ENCODE measurements around the gene RNASE1. TPM values are rescaled to one million over a fixed set of nuclear protein-coding genes. Genes with fewer than 3 reads are reported as not detected.

The RNASE1 gene
- total and polyA plus RNA-seq, 2 experiments from 2014 or later, result 0.56 to 1.7 TPM

- Mint-ChIP-seq H3K36me3 (ENCODE audit: low read depth) (no peaks in the 10 kb centered on the region), H3K4me1 (peaks cover 20% of the 10 kb centered on the region), H3K9me3 (no peaks in the 10 kb centered on the region), H3K4me3 (no peak overlapping the region), H3K27ac (no peak overlapping the region), H3K27me3 (ENCODE audit: insufficient read depth, low read depth, poor library complexity) (peaks cover 2% of the 10 kb centered on the region)
- no peak overlapping the region for H3K4me3 ChIP-seq
- peaks cover 16% of the 10 kb centered on the region for H3K4me1 ChIP-seq (ENCODE audit: insufficient read depth)
- TF ChIP-seq EZH2 (IDR thresholded peaks at IDR 0.05; ENCODE audit: low read depth, unreplicated experiment) (no peak), ZNF331 (CRISPR knock-in tag; IDR thresholded peaks at IDR 0.05; ENCODE audit: low read depth) (no peak), NANOG (IDR thresholded peaks at IDR 0.05; ENCODE audit: borderline replicate concordance) (no peak), POLR2AphosphoS5 (IDR thresholded peaks at IDR 0.05; ENCODE audit: low read depth) (no peak), JUNB (IDR thresholded peaks at IDR 0.05; ENCODE audit: unreplicated experiment) (no peak), EZH2phosphoT487 (IDR thresholded peaks at IDR 0.05; ENCODE audit: unreplicated experiment) (no peak), ZNF114 (CRISPR knock-in tag; IDR thresholded peaks at IDR 0.05) (no peak), STAT1 (IDR thresholded peaks at IDR 0.05; ENCODE audit: unreplicated experiment) (no peak), CREB1 (CRISPR knock-in tag; IDR thresholded peaks at IDR 0.05; ENCODE audit: low read depth) (no peak)
- TF ChIP-seq, protein P1, sequence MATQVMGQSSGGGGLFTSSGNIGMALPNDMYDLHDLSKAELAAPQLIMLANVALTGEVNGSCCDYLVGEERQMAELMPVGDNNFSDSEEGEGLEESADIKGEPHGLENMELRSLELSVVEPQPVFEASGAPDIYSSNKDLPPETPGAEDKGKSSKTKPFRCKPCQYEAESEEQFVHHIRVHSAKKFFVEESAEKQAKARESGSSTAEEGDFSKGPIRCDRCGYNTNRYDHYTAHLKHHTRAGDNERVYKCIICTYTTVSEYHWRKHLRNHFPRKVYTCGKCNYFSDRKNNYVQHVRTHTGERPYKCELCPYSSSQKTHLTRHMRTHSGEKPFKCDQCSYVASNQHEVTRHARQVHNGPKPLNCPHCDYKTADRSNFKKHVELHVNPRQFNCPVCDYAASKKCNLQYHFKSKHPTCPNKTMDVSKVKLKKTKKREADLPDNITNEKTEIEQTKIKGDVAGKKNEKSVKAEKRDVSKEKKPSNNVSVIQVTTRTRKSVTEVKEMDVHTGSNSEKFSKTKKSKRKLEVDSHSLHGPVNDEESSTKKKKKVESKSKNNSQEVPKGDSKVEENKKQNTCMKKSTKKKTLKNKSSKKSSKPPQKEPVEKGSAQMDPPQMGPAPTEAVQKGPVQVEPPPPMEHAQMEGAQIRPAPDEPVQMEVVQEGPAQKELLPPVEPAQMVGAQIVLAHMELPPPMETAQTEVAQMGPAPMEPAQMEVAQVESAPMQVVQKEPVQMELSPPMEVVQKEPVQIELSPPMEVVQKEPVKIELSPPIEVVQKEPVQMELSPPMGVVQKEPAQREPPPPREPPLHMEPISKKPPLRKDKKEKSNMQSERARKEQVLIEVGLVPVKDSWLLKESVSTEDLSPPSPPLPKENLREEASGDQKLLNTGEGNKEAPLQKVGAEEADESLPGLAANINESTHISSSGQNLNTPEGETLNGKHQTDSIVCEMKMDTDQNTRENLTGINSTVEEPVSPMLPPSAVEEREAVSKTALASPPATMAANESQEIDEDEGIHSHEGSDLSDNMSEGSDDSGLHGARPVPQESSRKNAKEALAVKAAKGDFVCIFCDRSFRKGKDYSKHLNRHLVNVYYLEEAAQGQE (IDR thresholded peaks at IDR 0.05; ENCODE audit: unreplicated experiment), result no peak
- TF ChIP-seq, protein P2, sequence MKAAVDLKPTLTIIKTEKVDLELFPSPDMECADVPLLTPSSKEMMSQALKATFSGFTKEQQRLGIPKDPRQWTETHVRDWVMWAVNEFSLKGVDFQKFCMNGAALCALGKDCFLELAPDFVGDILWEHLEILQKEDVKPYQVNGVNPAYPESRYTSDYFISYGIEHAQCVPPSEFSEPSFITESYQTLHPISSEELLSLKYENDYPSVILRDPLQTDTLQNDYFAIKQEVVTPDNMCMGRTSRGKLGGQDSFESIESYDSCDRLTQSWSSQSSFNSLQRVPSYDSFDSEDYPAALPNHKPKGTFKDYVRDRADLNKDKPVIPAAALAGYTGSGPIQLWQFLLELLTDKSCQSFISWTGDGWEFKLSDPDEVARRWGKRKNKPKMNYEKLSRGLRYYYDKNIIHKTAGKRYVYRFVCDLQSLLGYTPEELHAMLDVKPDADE (IDR thresholded peaks at IDR 0.05), result no peak
- TF ChIP-seq, protein P3, sequence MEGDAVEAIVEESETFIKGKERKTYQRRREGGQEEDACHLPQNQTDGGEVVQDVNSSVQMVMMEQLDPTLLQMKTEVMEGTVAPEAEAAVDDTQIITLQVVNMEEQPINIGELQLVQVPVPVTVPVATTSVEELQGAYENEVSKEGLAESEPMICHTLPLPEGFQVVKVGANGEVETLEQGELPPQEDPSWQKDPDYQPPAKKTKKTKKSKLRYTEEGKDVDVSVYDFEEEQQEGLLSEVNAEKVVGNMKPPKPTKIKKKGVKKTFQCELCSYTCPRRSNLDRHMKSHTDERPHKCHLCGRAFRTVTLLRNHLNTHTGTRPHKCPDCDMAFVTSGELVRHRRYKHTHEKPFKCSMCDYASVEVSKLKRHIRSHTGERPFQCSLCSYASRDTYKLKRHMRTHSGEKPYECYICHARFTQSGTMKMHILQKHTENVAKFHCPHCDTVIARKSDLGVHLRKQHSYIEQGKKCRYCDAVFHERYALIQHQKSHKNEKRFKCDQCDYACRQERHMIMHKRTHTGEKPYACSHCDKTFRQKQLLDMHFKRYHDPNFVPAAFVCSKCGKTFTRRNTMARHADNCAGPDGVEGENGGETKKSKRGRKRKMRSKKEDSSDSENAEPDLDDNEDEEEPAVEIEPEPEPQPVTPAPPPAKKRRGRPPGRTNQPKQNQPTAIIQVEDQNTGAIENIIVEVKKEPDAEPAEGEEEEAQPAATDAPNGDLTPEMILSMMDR (conservative IDR thresholded peaks at IDR 0.05; ENCODE audit: low read depth in 2 of 2), result no peak
- TF ChIP-seq, protein P4, sequence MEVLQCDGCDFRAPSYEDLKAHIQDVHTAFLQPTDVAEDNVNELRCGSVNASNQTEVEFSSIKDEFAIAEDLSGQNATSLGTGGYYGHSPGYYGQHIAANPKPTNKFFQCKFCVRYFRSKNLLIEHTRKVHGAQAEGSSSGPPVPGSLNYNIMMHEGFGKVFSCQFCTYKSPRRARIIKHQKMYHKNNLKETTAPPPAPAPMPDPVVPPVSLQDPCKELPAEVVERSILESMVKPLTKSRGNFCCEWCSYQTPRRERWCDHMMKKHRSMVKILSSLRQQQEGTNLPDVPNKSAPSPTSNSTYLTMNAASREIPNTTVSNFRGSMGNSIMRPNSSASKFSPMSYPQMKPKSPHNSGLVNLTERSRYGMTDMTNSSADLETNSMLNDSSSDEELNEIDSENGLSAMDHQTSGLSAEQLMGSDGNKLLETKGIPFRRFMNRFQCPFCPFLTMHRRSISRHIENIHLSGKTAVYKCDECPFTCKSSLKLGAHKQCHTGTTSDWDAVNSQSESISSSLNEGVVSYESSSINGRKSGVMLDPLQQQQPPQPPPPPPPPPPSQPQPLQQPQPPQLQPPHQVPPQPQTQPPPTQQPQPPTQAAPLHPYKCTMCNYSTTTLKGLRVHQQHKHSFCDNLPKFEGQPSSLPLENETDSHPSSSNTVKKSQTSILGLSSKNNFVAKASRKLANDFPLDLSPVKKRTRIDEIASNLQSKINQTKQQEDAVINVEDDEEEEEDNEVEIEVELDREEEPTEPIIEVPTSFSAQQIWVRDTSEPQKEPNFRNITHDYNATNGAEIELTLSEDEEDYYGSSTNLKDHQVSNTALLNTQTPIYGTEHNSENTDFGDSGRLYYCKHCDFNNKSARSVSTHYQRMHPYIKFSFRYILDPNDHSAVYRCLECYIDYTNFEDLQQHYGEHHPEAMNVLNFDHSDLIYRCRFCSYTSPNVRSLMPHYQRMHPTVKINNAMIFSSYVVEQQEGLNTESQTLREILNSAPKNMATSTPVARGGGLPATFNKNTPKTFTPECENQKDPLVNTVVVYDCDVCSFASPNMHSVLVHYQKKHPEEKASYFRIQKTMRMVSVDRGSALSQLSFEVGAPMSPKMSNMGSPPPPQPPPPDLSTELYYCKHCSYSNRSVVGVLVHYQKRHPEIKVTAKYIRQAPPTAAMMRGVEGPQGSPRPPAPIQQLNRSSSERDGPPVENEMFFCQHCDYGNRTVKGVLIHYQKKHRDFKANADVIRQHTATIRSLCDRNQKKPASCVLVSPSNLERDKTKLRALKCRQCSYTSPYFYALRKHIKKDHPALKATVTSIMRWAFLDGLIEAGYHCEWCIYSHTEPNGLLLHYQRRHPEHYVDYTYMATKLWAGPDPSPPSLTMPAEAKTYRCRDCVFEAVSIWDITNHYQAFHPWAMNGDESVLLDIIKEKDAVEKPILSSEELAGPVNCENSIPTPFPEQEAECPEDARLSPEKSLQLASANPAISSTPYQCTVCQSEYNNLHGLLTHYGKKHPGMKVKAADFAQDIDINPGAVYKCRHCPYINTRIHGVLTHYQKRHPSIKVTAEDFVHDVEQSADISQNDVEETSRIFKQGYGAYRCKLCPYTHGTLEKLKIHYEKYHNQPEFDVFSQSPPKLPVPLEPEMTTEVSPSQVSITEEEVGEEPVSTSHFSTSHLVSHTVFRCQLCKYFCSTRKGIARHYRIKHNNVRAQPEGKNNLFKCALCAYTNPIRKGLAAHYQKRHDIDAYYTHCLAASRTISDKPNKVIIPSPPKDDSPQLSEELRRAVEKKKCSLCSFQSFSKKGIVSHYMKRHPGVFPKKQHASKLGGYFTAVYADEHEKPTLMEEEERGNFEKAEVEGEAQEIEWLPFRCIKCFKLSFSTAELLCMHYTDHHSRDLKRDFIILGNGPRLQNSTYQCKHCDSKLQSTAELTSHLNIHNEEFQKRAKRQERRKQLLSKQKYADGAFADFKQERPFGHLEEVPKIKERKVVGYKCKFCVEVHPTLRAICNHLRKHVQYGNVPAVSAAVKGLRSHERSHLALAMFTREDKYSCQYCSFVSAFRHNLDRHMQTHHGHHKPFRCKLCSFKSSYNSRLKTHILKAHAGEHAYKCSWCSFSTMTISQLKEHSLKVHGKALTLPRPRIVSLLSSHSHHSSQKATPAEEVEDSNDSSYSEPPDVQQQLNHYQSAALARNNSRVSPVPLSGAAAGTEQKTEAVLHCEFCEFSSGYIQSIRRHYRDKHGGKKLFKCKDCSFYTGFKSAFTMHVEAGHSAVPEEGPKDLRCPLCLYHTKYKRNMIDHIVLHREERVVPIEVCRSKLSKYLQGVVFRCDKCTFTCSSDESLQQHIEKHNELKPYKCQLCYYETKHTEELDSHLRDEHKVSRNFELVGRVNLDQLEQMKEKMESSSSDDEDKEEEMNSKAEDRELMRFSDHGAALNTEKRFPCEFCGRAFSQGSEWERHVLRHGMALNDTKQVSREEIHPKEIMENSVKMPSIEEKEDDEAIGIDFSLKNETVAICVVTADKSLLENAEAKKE (CRISPR knock-in tag; IDR thresholded peaks at IDR 0.05), result no peak
- ATAC-seq, result no peak
- no peaks in the 10 kb centered on the region for H4K20me1 ChIP-seq (replicated peaks; ENCODE audit: insufficient read depth)
- H3K79me2 ChIP-seq (replicated peaks; ENCODE audit: insufficient read depth), result no peaks in the 10 kb centered on the region
- H3K36me3 ChIP-seq (ENCODE audit: insufficient read depth), result no peaks in the 10 kb centered on the region
- no peak overlapping the region for H3K27ac ChIP-seq (ENCODE audit: low read depth)
- no peak overlapping the region for H3K4me2 ChIP-seq
- peaks cover 12% of the 10 kb centered on the region for H3K9me2 ChIP-seq (ENCODE audit: insufficient read depth)
- H2AFZ ChIP-seq, result no peak overlapping the region; the same call in 1 of the 2 replicates
- no peak for DNase-seq (ENCODE audit: low spot score)
- no peaks in the 10 kb centered on the region for H3K27me3 ChIP-seq (ENCODE audit: insufficient read depth)
- H3F3A ChIP-seq (replicated peaks; ENCODE audit: low read depth), result no peaks in the 10 kb centered on the region
Measured at GRCh38 chr14:20808162-20808483, 5.5 kb upstream of the RNASE1 start.
